Colonic mucosa (tissue), 4 donors: Measurements from ENCODE around the gene SMARCB1. TPM values are rescaled to one million over a fixed set of nuclear protein-coding genes. Genes with fewer than 3 reads are reported as not detected.
A peak's percentile ranks its signal among the peaks of the same experiment; 100 is the strongest.
"Not testable (repeated sequence)": the region's sequence is repeated elsewhere in the genome, so short reads cannot be mapped to it uniquely, and the experiment has no call there.

ENCODE experiments used
- DNase-seq: peaks from one replicate; pipeline ENCODE4 v3.0.0-alpha.2; 2020
- H3K27ac ChIP-seq: fragments of 200-600 bp; one replicate; pipeline ENCODE4 v1.8.0; 2021
- H3K27me3 ChIP-seq: fragments of 200-600 bp; one replicate; pipeline ENCODE4 v1.8.0; 2021
- H3K36me3 ChIP-seq: fragments of 200-600 bp; one replicate; pipeline ENCODE4 v1.8.0; 2021
- H3K4me1 ChIP-seq: fragments of 200-600 bp; one replicate; pipeline ENCODE4 v1.8.0; 2021; ENCODE audit warnings: mild to moderate bottlenecking
- H3K4me3 ChIP-seq: fragments of 200-600 bp; one replicate; pipeline ENCODE4 v1.8.0; 2021
- H3K9ac ChIP-seq, 2 donors: one replicate each; pipeline ENCODE4 v1.7.0; 2013; ENCODE audit warnings: control low read depth in 2 of 2, low read depth in 2 of 2, low read length in 2 of 2
- H3K9me3 ChIP-seq: fragments of 200-600 bp; one replicate; pipeline ENCODE4 v1.8.0; 2021
- intact Hi-C: fragments of 100-400 bp; cut with DNase I; formaldehyde crosslinking; loops from one replicate; pipeline ENCODE4 v1.14.1; 2022
- total RNA-seq, 2 donors: library from RNA; stranded (reverse); fragmentation: NEBNext Ultra II Directional in 1 of 2; extraction: Animal tissue kit (Norgen Biotek cat#: 25700) in 1 of 2; gene quantifications; one replicate each; pipeline ENCODE4 v1.2.1, GENCODE V29; 2021
- TF ChIP-seq, protein P1 (sequence below): fragments of 200-600 bp; IDR thresholded peaks from one replicate; pipeline ENCODE4 v1.8.0; 2022; ENCODE audit warnings: antibody characterized with exemption, mild to moderate bottlenecking
- donor health status: healthy.
- donor health status: DM: no; HTN: no; CAD: no.
- donor health status: DM: no; HTN: no; CAD: no.

SMARCB1 gene
- total RNA-seq, 2 donors from 2014 or later: 77.8 to 96.0 TPM

DNA sequence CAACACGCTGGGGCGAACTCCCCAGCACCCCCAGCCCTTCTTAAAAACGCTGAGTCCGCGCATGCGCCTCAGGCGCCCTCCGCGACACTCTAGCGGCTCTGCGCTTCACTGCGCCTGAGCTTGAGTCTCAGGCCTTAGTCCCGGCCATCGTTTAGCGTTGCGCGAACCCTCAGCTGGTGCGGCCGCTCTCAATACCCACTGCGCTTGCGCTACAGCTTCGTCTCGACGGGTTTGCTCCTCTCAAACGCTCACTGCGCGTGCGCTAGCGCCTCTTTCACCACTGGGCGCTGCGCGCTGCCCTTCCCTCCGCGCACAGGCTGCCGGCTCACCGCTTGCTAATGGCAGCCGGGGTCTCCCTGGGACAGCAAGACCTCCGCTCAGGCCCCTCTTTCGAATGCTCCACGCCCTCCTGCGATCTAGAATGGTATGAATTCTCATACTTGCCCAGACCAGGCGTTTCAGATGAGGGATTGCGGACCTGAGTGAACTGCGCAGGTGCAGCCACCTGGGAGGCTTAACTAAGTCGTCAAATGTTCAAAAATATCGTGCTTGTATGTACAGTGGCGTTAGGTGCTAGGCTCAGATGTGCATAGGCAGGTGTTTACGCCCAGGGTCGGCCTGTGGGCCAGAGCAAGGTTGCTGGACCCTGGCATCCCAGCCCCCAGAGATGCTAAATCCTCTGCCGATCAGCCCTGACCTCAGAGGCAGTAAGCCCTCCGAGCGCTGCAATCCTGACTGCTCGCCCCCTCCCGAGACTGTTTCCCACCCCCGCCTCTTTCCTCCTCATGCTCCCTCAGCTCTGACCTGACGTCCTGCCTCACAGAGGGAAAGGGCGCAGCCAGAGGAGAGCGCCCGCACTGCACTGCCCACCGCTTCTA lies 71.1 kb downstream of the SMARCB1 start, which contains the start of gene SLC2A11:
SLC2A11 (plus strand) TSS at position 270 of the 878 bp plus-strand sequence; CDS start at position 395, 125 bp downstream.
- no peaks in the 10 kb centered on the region for H3K4me1 ChIP-seq
- H3K9me3 ChIP-seq: no peaks in the 10 kb centered on the region
- TF ChIP-seq, protein P1, sequence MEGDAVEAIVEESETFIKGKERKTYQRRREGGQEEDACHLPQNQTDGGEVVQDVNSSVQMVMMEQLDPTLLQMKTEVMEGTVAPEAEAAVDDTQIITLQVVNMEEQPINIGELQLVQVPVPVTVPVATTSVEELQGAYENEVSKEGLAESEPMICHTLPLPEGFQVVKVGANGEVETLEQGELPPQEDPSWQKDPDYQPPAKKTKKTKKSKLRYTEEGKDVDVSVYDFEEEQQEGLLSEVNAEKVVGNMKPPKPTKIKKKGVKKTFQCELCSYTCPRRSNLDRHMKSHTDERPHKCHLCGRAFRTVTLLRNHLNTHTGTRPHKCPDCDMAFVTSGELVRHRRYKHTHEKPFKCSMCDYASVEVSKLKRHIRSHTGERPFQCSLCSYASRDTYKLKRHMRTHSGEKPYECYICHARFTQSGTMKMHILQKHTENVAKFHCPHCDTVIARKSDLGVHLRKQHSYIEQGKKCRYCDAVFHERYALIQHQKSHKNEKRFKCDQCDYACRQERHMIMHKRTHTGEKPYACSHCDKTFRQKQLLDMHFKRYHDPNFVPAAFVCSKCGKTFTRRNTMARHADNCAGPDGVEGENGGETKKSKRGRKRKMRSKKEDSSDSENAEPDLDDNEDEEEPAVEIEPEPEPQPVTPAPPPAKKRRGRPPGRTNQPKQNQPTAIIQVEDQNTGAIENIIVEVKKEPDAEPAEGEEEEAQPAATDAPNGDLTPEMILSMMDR: no peak
- peak within 1 kb of the TSS; percentile 62 for H3K4me3 ChIP-seq
- peak within 1 kb of the TSS; percentile 92 for H3K27ac ChIP-seq
- intact Hi-C loops: no loop called here
- no peaks in the 10 kb centered on the region for H3K27me3 ChIP-seq
- H3K9ac ChIP-seq: peak within 1 kb of the TSS; percentile 70 to 97
- H3K36me3 ChIP-seq: no peaks in the 10 kb centered on the region
- peak; percentile 97 for DNase-seq

GRCh38 chr22:23858484-23858815 lies 71.7 kb downstream of the SMARCB1 start:
- TF ChIP-seq, protein P1: no peak
- intact Hi-C loops: no loop called here
- H3K27ac ChIP-seq: no peak overlapping the region
- H3K4me1 ChIP-seq: no peaks in the 10 kb centered on the region
- H3K27me3 ChIP-seq: no peaks in the 10 kb centered on the region
- no peak for DNase-seq
- no peaks in the 10 kb centered on the region for H3K36me3 ChIP-seq
- H3K4me3 ChIP-seq: peak overlapping the region; percentile 62
- H3K9ac ChIP-seq: peak overlapping the region; percentile 69 to 97
- H3K9me3 ChIP-seq: no peaks in the 10 kb centered on the region

- TF ChIP-seq, protein P1: no peak
- Histone ChIP-seq H3K9ac (no peak overlapping the region), H3K4me3 (no peak overlapping the region), H3K27ac (no peak overlapping the region), H3K4me1 (no peaks in the 10 kb centered on the region), H3K36me3 (no peaks in the 10 kb centered on the region), H3K9me3 (no peaks in the 10 kb centered on the region), H3K27me3 (no peaks in the 10 kb centered on the region)
- no peak for DNase-seq
- intact Hi-C loops: no loop called here
Observed at GRCh38 chr22:23859201-23859600, 72.4 kb downstream of the SMARCB1 start.

- not testable (repeated sequence) for H3K4me3 ChIP-seq, H3K9me3 ChIP-seq, H3K4me1 ChIP-seq, DNase-seq, H3K9ac ChIP-seq, H3K27ac ChIP-seq, H3K36me3 ChIP-seq, H3K27me3 ChIP-seq
- intact Hi-C loops: loop anchor here (5.0 kb wide), 1 partner anchor 97 kb away; no protein-coding TSS in a partner anchor
Observed at GRCh38 chr22:23860187-23860586, 73.4 kb downstream of the SMARCB1 start.

DNA sequence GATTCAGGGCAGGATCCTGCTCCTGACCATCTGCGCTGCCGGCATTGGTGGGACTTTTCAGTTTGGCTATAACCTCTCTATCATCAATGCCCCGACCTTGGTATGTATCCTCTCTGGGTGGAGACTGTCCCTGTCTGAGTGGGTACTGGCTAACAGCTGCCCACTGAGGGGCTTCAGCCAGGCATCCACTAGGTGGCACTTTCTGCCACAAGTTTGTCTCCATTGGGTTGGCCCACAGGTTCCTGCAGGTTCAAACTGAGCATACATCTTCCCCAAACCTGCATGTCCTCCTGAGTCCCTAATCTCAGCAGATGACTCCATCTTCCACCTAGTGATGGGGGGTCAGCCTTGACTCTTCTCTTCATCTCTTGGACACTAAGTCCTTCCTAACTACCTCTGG lies 75.3 kb downstream of the SMARCB1 start:
- TF ChIP-seq, protein P1: peak; percentile 54
- intact Hi-C loops: loop anchor here (5.0 kb wide), 1 partner anchor 95 kb away; no protein-coding TSS in a partner anchor
- Histone ChIP-seq H3K9me3 (no peaks in the 10 kb centered on the region), H3K4me1 (no peaks in the 10 kb centered on the region), H3K27ac (no peak overlapping the region), H3K27me3 (no peaks in the 10 kb centered on the region), H3K4me3 (no peak overlapping the region), H3K9ac (no peak overlapping the region), H3K36me3 (no peaks in the 10 kb centered on the region)
- no peak for DNase-seq

GRCh38 chr22:23864499-23865154 lies 77.9 kb downstream of the SMARCB1 start:
- not testable (repeated sequence) for H3K27me3 ChIP-seq, H3K4me3 ChIP-seq, H3K27ac ChIP-seq, DNase-seq, H3K36me3 ChIP-seq, H3K9me3 ChIP-seq, H3K4me1 ChIP-seq, H3K9ac ChIP-seq
- intact Hi-C loops: loop anchor here (5.0 kb wide), 1 partner anchor 93 kb away; no protein-coding TSS in a partner anchor
